Activated T-cell treated with anti-CD3 and anti-CD28 coated beads, Interleukin-2, amount 50 U/mL, for 4 hours (primary cell): ENCODE measurements around the gene PTPN14. TPM values are rescaled to one million over a fixed set of nuclear protein-coding genes. Genes with fewer than 3 reads are reported as not detected.

ENCODE experiments used
- ATAC-seq, 2 donors: fragments of 200-7000 bp; cut with Tn5 transposase; one replicate each; pipeline ENCODE4 v1.10.0; 2021
- DNase-seq: peaks from one replicate; pipeline ENCODE4 v3.0.0-alpha.2; 2020
- H3K27me3 Mint-ChIP-seq: one replicate; pipeline ENCODE4 v1.8.0; 2021; ENCODE audit warnings: low read depth, mixed read lengths
- H3K36me3 Mint-ChIP-seq: one replicate; pipeline ENCODE4 v1.8.0; 2022; ENCODE audit warnings: mixed read lengths; ENCODE audit not compliant: insufficient read depth
- H3K4me1 Mint-ChIP-seq: one replicate; pipeline ENCODE4 v1.8.0; 2021; ENCODE audit warnings: low read depth, mixed read lengths
- H3K4me3 Mint-ChIP-seq: one replicate; pipeline ENCODE4 v1.8.0; 2021; ENCODE audit warnings: mild to moderate bottlenecking, moderate library complexity, mixed read lengths
- H3K9me3 Mint-ChIP-seq: one replicate; pipeline ENCODE4 v1.8.0; 2021; ENCODE audit warnings: mixed read lengths
- total RNA-seq, 3 donors: library from RNA; stranded (reverse); gene quantifications; one replicate each; pipeline ENCODE4 v1.2.1, GENCODE V29; 2021

Gene PTPN14
- total RNA-seq, 3 donors from 2014 or later, result 1.3 to 3.1 (median 1.8) TPM

DNA sequence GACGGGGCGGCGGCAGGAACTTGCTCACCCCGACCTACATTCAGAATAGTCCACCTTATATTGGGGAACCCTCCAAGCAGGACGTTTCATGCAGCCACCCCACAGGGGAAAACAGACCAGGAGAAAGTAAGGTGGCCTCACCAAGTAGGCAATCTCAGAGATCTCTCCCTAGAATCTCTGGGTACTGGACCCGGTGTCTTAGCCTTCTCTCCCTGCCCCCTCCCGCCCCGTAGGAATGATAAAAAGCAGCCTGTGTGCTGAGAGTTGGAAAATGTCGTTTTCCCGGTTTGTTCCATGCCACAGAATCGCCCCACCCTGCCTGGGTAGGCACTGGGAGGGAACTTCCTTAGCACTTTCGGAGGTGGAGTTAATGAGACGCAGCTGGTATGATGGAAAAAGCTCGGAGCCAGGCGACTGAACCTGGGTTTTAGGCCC is 789 bp upstream of the PTPN14 start:
- Mint-ChIP-seq H3K4me3 (peak overlapping the region; percentile 35), H3K4me1 (peaks cover 6% of the 10 kb centered on the region), H3K27me3 (peaks cover 57% of the 10 kb centered on the region), H3K9me3 (no peaks in the 10 kb centered on the region), H3K36me3 (no peaks in the 10 kb centered on the region)
- ATAC-seq, result no peak
- no peak for DNase-seq

DNA sequence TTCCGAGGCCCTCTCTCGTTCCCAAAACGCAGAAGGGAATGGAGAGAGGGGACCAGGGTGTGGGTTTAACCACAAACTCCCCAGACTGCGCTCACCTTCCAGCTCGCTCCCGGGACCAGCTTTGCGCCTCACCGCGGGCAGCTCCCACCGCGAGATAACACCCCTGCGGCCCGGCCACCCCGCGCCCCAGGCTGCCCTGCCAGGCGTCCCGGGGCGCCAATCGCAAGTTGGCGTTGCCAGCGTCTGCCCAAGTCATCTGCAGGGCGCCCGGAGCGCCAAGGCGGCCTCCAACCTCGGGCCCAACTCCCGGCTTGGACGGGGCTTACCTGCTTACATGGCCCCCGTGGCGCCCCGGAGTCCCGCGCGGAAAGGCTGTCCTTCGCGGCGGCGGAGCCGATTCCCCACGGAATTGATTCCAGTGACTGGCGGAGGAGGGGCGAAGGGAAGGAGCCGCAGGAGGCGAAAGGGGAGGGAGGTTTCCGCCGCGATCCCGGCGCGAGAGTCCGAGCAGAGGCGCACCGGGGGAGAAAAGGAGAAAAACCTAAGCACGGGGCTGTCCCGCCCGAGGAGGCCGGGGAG is 456 bp downstream of the PTPN14 start:
- no peak for DNase-seq
- peak overlapping the region; percentile 61 for H3K4me3 Mint-ChIP-seq
- H3K27me3 Mint-ChIP-seq, result peaks cover 57% of the 10 kb centered on the region
- H3K36me3 Mint-ChIP-seq, result no peaks in the 10 kb centered on the region
- peak in 1 of 2 donors; percentile 23 for ATAC-seq
- peaks cover 6% of the 10 kb centered on the region for H3K4me1 Mint-ChIP-seq
- no peaks in the 10 kb centered on the region for H3K9me3 Mint-ChIP-seq

DNA sequence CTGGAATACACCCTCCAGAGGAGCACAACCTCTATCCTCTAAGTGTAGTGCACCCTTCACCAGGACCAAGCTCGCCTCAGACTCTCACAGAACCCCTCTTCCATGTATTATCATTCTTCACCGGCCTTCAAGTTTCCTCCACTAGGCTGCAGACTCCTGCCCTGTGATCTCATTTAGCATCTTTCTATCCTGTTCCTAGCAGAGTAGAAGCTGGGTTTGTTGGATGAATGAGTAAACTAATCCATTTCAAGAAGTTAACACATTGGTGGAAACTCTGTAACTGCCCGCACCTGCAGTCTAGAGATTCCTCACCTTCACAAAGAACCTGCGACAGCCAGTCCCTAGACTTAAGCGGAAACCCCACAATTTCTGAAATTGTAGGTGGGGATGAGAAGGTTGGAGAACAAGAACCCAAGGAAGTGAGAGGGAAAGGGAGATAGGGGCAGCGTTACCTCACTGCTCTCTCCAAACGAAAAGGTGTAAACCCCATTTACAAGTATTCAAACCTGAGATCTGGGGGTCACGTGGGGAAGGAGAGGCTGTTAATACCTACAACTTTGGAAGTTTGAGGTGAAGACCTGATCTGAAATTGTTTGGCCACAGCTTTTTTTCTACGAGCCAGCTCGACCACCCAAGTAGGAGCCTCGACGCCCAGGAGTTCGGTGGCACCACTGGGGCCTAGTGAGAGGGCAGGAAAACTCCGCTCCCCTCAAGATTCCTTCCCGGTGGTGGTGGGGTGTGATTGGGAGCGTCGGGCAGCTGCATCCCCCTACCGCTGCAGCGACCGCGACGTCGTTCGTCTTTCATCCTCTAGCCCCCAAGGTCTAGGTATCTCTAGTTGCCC is 1.2 kb downstream of the PTPN14 start:
- Mint-ChIP-seq H3K4me3 (peak overlapping the region; percentile 17), H3K9me3 (no peaks in the 10 kb centered on the region)
- no peak for ATAC-seq

GRCh38 chr1:214549604-214550003 is 1.8 kb downstream of the PTPN14 start:
- ATAC-seq (no peak), DNase-seq (no peak)
- Mint-ChIP-seq H3K9me3 (no peaks in the 10 kb centered on the region), H3K36me3 (no peaks in the 10 kb centered on the region), H3K4me3 (no peak overlapping the region), H3K27me3 (peaks cover 57% of the 10 kb centered on the region), H3K4me1 (peaks cover 6% of the 10 kb centered on the region)

More for the DNA sequence above, 1.2 kb downstream of the PTPN14 start:
- Mint-ChIP-seq H3K27me3 (peaks cover 57% of the 10 kb centered on the region), H3K36me3 (no peaks in the 10 kb centered on the region), H3K4me1 (peaks cover 6% of the 10 kb centered on the region)
- DNase-seq, result no peak

DNA sequence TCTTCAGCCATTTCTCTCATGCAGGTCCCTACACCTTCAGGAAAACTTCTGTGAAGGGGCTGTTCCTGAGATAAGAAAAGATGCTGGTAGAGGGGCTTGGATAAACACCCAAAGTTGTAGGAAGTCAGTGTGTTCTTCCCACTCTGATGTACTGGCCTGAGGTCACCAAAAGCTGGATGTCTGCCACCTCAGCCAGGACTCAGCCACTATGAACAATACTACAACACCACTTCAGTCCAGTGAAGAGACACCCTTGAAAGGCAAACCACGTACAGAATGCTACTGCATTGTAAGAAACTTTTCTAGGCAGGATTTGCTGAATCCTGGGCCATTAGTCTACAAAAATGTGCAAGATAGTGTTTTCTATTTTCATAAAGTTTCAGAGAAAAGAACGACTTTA is 2.4 kb downstream of the PTPN14 start:
- Mint-ChIP-seq H3K27me3 (peaks cover 57% of the 10 kb centered on the region), H3K9me3 (no peaks in the 10 kb centered on the region), H3K4me1 (peaks cover 6% of the 10 kb centered on the region), H3K36me3 (no peaks in the 10 kb centered on the region), H3K4me3 (no peak overlapping the region)
- ATAC-seq, result no peak
- DNase-seq, result no peak

DNA sequence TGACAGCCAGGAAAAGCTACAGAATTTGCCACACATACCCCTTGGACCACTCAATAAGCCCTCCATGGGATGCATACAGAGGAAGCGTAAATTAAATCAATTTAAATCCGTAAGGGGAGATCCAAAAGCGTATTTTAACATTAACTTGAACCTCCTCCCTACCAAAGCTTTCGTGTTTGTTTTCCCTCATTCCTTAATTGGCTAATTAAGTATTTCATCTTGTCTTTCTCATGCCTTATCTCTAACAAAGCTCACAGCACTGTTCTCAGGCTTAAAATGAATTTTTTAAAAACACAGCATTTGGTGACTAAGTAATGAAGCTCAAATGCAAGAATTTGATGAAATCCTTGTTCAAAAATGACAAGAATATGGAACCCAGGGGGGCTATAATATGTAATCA is 3.1 kb downstream of the PTPN14 start:
- ATAC-seq (no peak), DNase-seq (no peak)
- no peaks in the 10 kb centered on the region for H3K36me3 Mint-ChIP-seq
- no peaks in the 10 kb centered on the region for H3K9me3 Mint-ChIP-seq
- peaks cover 51% of the 10 kb centered on the region for H3K27me3 Mint-ChIP-seq
- H3K4me1 Mint-ChIP-seq, result peaks cover 6% of the 10 kb centered on the region
- no peak overlapping the region for H3K4me3 Mint-ChIP-seq

- H3K4me1 Mint-ChIP-seq, result peaks cover 6% of the 10 kb centered on the region
- DNase-seq (no peak), ATAC-seq (no peak)
- no peaks in the 10 kb centered on the region for H3K36me3 Mint-ChIP-seq
- H3K9me3 Mint-ChIP-seq, result no peaks in the 10 kb centered on the region
- H3K27me3 Mint-ChIP-seq, result peaks cover 48% of the 10 kb centered on the region
- no peak overlapping the region for H3K4me3 Mint-ChIP-seq
Observed at GRCh38 chr1:214547747-214548146, 3.7 kb downstream of the PTPN14 start.

DNA sequence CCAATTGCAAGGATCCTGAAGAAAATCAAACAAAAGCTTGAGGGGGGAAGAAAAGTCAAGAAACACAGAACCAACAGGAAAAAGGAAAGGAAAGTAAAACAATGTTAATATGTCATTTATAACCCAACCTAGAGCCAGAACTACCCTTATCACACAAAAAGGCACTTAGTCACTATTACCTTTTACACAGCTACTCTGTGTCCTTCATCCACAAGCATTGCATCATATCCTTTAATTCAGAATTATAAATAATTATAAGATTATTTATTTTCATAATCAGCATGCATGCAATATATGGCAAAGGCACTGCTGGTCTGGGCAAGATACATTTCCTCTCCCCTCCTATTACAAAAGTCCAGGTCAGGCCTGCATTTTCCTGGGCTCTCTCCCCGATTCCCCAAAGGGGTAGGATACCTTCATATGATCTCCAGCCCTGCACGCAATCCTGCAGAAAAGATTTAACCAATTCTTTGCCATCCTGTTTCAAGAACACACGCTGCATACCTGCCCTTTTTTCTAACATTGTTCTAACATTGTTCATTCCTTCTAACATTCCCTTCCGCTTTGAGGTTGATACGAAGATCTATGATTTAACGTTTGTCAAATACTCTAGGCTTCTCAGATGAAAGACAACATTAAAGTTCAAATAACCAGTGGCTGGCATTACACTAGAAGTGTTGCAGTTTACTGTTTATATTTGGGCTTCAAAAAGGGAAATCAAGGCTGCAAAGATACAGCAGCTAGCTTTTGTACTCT is 4.3 kb downstream of the PTPN14 start:
- Mint-ChIP-seq H3K36me3 (no peaks in the 10 kb centered on the region), H3K9me3 (no peaks in the 10 kb centered on the region), H3K4me3 (no peak overlapping the region), H3K4me1 (peaks cover 6% of the 10 kb centered on the region), H3K27me3 (peaks cover 48% of the 10 kb centered on the region)
- DNase-seq (no peak), ATAC-seq (no peak)

DNA sequence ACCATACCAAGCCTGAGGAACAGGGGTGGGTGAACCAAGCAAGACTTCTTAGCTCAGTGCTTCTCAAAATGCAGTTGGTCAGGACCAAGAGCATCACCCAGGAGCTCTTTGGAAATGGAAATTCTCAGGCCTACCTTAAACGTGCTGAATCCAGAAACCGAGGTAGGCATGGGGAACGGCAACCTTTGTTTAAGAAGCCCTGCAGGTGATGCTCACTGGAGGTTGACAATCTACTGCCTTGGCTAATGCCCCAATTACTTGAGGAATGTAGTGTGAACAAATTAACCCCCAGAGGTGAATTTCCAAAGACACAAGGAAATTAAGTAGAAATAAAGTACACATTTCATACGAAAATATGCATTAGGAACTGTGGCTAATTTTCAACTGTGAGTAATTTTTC is 5.3 kb downstream of the PTPN14 start:
- Mint-ChIP-seq H3K36me3 (no peaks in the 10 kb centered on the region), H3K9me3 (no peaks in the 10 kb centered on the region), H3K4me1 (peaks cover 3% of the 10 kb centered on the region), H3K4me3 (no peak overlapping the region), H3K27me3 (peaks cover 42% of the 10 kb centered on the region)
- ATAC-seq (no peak), DNase-seq (no peak)

DNA sequence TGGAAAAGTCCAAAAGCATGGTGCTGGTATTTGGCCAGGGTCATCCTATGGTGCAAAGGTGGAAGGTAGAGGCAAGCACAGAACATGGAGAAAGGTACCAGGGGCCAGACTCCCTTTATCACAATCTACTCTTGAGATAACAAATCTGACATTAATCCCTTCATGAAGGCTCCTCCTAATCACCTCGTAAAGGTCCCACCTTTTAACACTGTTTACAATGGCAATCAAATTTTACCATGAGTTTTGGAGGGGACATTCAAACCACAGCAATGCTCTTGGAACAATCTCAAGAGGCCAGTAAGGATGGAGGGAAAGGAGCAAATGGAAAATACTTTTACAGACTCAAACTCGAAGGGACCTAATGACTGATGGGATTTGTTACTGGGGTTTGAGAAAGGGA is 6.1 kb downstream of the PTPN14 start:
- ATAC-seq (no peak), DNase-seq (no peak)
- Mint-ChIP-seq H3K9me3 (no peaks in the 10 kb centered on the region), H3K4me1 (peaks cover 2% of the 10 kb centered on the region), H3K36me3 (no peaks in the 10 kb centered on the region), H3K27me3 (peaks cover 35% of the 10 kb centered on the region), H3K4me3 (no peak overlapping the region)

DNA sequence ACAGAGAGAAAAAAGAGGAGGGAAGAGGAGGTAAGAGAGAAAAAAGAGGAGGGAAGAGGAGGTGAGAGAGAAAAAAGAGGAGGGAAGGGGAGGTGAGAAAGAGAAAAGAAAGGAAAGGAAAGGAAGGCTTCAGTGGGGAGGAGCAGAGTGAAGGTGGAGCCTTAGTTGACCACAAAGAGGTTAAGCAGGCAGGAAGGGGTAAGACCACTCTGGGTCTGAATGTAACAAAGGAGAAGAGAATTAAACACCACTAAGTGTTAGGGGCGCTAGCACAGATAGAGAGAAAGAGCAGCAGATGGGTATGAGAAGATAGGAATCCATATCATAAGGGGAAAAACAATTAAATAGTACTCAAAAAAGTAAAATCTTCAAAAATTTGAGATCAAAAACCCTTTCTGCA is 6.6 kb downstream of the PTPN14 start:
- Mint-ChIP-seq H3K36me3 (no peaks in the 10 kb centered on the region), H3K9me3 (no peaks in the 10 kb centered on the region), H3K27me3 (peaks cover 30% of the 10 kb centered on the region), H3K4me1 (no peaks in the 10 kb centered on the region), H3K4me3 (no peak overlapping the region)
- no peak for ATAC-seq
- DNase-seq, result no peak

DNA sequence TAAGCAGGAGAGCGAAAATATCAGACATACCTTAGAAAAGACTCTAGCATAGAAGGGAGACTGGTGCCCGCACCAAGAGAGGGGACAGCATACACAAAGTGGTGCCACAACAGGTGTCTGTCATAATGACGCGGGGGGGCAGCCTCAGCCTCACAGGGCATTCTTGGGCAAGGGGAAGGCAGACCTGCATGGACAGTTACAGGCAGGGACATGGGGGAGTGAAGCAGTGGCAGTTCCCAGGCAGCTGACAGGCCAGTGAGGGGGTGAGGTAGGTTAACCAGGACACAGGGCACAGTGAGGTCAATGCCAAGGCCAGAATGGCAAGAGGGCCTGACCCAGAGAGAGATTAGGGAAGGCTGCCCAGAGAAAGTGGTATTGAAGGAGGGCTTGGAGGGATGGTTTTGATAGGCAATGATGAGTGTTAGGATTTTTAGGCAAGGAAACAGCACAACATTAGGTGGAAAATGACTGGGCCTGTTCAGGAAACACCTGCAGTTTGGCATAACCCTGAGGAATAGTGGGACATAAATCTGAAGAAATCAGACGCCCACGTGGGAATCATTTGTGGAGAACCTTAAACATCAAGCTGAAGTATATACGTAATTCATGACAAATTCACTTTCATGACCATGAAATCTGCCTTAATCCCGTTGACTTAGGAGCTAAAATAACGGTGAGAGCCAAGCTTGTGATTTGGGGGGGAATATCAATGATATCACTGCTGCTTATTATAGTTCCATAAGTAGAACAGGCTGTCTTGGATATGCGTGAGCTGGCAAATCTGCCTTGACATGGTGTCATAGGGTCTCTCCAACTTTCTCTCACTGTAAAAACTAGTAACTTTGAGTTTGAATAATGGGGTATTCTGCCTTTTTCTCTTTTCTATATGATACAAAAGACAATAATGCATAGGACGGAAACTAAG is 8.9 kb downstream of the PTPN14 start:
- Mint-ChIP-seq H3K4me1 (no peaks in the 10 kb centered on the region), H3K4me3 (no peak overlapping the region), H3K27me3 (peaks cover 12% of the 10 kb centered on the region), H3K36me3 (no peaks in the 10 kb centered on the region), H3K9me3 (no peaks in the 10 kb centered on the region)
- ATAC-seq (no peak), DNase-seq (no peak)

DNA sequence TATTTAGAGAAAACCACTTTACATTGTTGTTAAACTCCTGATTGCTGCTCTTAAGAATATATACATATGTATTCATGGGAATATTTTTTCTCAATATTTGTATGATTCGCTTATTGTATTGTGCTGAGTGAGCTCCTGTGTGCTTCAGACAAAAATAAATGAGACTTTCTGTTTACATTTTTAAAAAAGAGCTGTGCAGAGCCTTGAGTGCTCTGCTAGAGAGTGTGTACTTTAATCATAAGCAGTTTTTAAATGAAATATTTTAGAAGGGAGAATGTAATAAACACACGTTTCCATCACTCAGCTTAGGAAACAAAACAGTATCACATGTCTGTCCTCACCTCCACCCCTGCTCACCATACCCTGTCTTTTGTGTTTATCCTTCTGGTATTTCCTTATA is 9.7 kb downstream of the PTPN14 start:
- H3K9me3 Mint-ChIP-seq, result no peaks in the 10 kb centered on the region
- DNase-seq, result no peak
- no peaks in the 10 kb centered on the region for H3K36me3 Mint-ChIP-seq

GRCh38 chr1:214541206-214541605 is 10.2 kb downstream of the PTPN14 start:
- DNase-seq, result no peak
- H3K9me3 Mint-ChIP-seq, result no peaks in the 10 kb centered on the region
- no peaks in the 10 kb centered on the region for H3K4me1 Mint-ChIP-seq
- no peaks in the 10 kb centered on the region for H3K36me3 Mint-ChIP-seq
- no peak for ATAC-seq
- peaks cover 12% of the 10 kb centered on the region for H3K27me3 Mint-ChIP-seq
- H3K4me3 Mint-ChIP-seq, result no peak overlapping the region

More for the DNA sequence above, 9.7 kb downstream of the PTPN14 start:
- no peak overlapping the region for H3K4me3 Mint-ChIP-seq
- ATAC-seq, result no peak
- H3K4me1 Mint-ChIP-seq, result no peaks in the 10 kb centered on the region
- peaks cover 12% of the 10 kb centered on the region for H3K27me3 Mint-ChIP-seq
